T-helper 2 cell treated with Interferon-gamma antibody and Interleukin-4, amounts not matched to agents 5 μg/mL and 100 μg/mL, for 36 hours (primary cell): ENCODE measurements around the gene WAC.

Experiments
- DNase-seq: peaks from one replicate; pipeline ENCODE4 v3.0.0; 2021; ENCODE audit warnings: low spot score
- H3K27ac Mint-ChIP-seq: one replicate; pipeline ENCODE4 v1.8.0; 2021; ENCODE audit warnings: mild to moderate bottlenecking, mixed read lengths
- H3K27me3 Mint-ChIP-seq: one replicate; pipeline ENCODE4 v1.8.0; 2021; ENCODE audit warnings: low read depth, mixed read lengths
- H3K36me3 Mint-ChIP-seq: one replicate; pipeline ENCODE4 v1.8.0; 2021; ENCODE audit warnings: low read depth, mixed read lengths
- H3K4me1 Mint-ChIP-seq: one replicate; pipeline ENCODE4 v1.8.0; 2021; ENCODE audit warnings: low read depth, mixed read lengths
- H3K4me3 Mint-ChIP-seq: one replicate; pipeline ENCODE4 v1.8.0; 2022; ENCODE audit warnings: mild to moderate bottlenecking, moderate library complexity, mixed read lengths
- H3K9me3 Mint-ChIP-seq: one replicate; pipeline ENCODE4 v1.8.0; 2021; ENCODE audit warnings: mixed read lengths

The WAC gene

GRCh38 chr10:28544058-28544457 lies 11.1 kb downstream of the WAC start:
- H3K27me3 Mint-ChIP-seq = no peaks in the 10 kb centered on the region
- H3K4me1 Mint-ChIP-seq = peaks cover 47% of the 10 kb centered on the region
- H3K36me3 Mint-ChIP-seq = peaks cover 53% of the 10 kb centered on the region
- no peak for DNase-seq
- H3K4me3 Mint-ChIP-seq = no peak overlapping the region
- H3K27ac Mint-ChIP-seq = no peak overlapping the region
- no peaks in the 10 kb centered on the region for H3K9me3 Mint-ChIP-seq

GRCh38 chr10:28545967-28546644 lies 13.2 kb downstream of the WAC start:
- Mint-ChIP-seq H3K36me3 (peaks cover 61% of the 10 kb centered on the region), H3K9me3 (no peaks in the 10 kb centered on the region), H3K4me1 (peaks cover 63% of the 10 kb centered on the region), H3K4me3 (peak overlapping the region; percentile 35), H3K27me3 (no peaks in the 10 kb centered on the region), H3K27ac (peak overlapping the region; percentile 86)
- DNase-seq = no peak

GRCh38 chr10:28548781-28549498 lies 16.0 kb downstream of the WAC start:
- H3K27me3 Mint-ChIP-seq = no peaks in the 10 kb centered on the region
- H3K36me3 Mint-ChIP-seq = peaks cover 53% of the 10 kb centered on the region
- no peaks in the 10 kb centered on the region for H3K9me3 Mint-ChIP-seq
- no peak for DNase-seq
- no peak overlapping the region for H3K4me3 Mint-ChIP-seq
- H3K27ac Mint-ChIP-seq = no peak overlapping the region
- peaks cover 61% of the 10 kb centered on the region for H3K4me1 Mint-ChIP-seq

GRCh38 chr10:28551086-28551485 lies 18.2 kb downstream of the WAC start:
- no peak for DNase-seq
- no peak overlapping the region for H3K4me3 Mint-ChIP-seq
- peaks cover 57% of the 10 kb centered on the region for H3K4me1 Mint-ChIP-seq
- H3K36me3 Mint-ChIP-seq = peaks cover 60% of the 10 kb centered on the region
- no peak overlapping the region for H3K27ac Mint-ChIP-seq
- H3K9me3 Mint-ChIP-seq = no peaks in the 10 kb centered on the region
- H3K27me3 Mint-ChIP-seq = no peaks in the 10 kb centered on the region

- DNase-seq = no peak
- peaks cover 66% of the 10 kb centered on the region for H3K36me3 Mint-ChIP-seq
- no peaks in the 10 kb centered on the region for H3K9me3 Mint-ChIP-seq
- H3K4me3 Mint-ChIP-seq = no peak overlapping the region
- no peak overlapping the region for H3K27ac Mint-ChIP-seq
- H3K4me1 Mint-ChIP-seq = peaks cover 56% of the 10 kb centered on the region
- H3K27me3 Mint-ChIP-seq = no peaks in the 10 kb centered on the region
These were observed 19.9 kb downstream of the WAC start for GRCh38 chr10:28552775-28553174.

GRCh38 chr10:28554009-28554408 lies 21.1 kb downstream of the WAC start:
- DNase-seq = no peak
- no peak overlapping the region for H3K4me3 Mint-ChIP-seq
- peaks cover 55% of the 10 kb centered on the region for H3K4me1 Mint-ChIP-seq
- no peak overlapping the region for H3K27ac Mint-ChIP-seq
- peaks cover 70% of the 10 kb centered on the region for H3K36me3 Mint-ChIP-seq
- H3K27me3 Mint-ChIP-seq = no peaks in the 10 kb centered on the region
- H3K9me3 Mint-ChIP-seq = no peaks in the 10 kb centered on the region

- peaks cover 67% of the 10 kb centered on the region for H3K36me3 Mint-ChIP-seq
- no peak overlapping the region for H3K4me3 Mint-ChIP-seq
- no peak for DNase-seq
- H3K9me3 Mint-ChIP-seq = no peaks in the 10 kb centered on the region
- no peaks in the 10 kb centered on the region for H3K27me3 Mint-ChIP-seq
- H3K4me1 Mint-ChIP-seq = peaks cover 52% of the 10 kb centered on the region
- peak overlapping the region; percentile 13 for H3K27ac Mint-ChIP-seq
These were observed 22.0 kb downstream of the WAC start for GRCh38 chr10:28554952-28555351.

- Mint-ChIP-seq H3K4me1 (peaks cover 49% of the 10 kb centered on the region), H3K27ac (no peak overlapping the region), H3K36me3 (peaks cover 67% of the 10 kb centered on the region), H3K4me3 (no peak overlapping the region), H3K9me3 (no peaks in the 10 kb centered on the region), H3K27me3 (no peaks in the 10 kb centered on the region)
- DNase-seq = no peak
These were observed 22.4 kb downstream of the WAC start for GRCh38 chr10:28555358-28555757.

GRCh38 chr10:28556142-28556541 lies 23.2 kb downstream of the WAC start:
- DNase-seq = no peak

GRCh38 chr10:28558186-28558585 lies 25.3 kb downstream of the WAC start:
- Mint-ChIP-seq H3K4me1 (peaks cover 31% of the 10 kb centered on the region), H3K4me3 (no peak overlapping the region), H3K36me3 (peaks cover 70% of the 10 kb centered on the region), H3K27ac (no peak overlapping the region), H3K9me3 (no peaks in the 10 kb centered on the region), H3K27me3 (no peaks in the 10 kb centered on the region)
- DNase-seq = no peak

More at GRCh38 chr10:28556142-28556541, 23.2 kb downstream of the WAC start:
- H3K9me3 Mint-ChIP-seq = no peaks in the 10 kb centered on the region
- no peak overlapping the region for H3K27ac Mint-ChIP-seq
- H3K27me3 Mint-ChIP-seq = no peaks in the 10 kb centered on the region
- peaks cover 44% of the 10 kb centered on the region for H3K4me1 Mint-ChIP-seq
- peaks cover 68% of the 10 kb centered on the region for H3K36me3 Mint-ChIP-seq
- H3K4me3 Mint-ChIP-seq = no peak overlapping the region

GRCh38 chr10:28558923-28559508 lies 26.1 kb downstream of the WAC start:
- H3K9me3 Mint-ChIP-seq = no peaks in the 10 kb centered on the region

GRCh38 chr10:28559618-28560017 lies 26.7 kb downstream of the WAC start:
- Mint-ChIP-seq H3K4me3 (no peak overlapping the region), H3K27ac (no peak overlapping the region), H3K36me3 (peaks cover 67% of the 10 kb centered on the region), H3K27me3 (no peaks in the 10 kb centered on the region), H3K4me1 (peaks cover 32% of the 10 kb centered on the region), H3K9me3 (no peaks in the 10 kb centered on the region)
- no peak for DNase-seq

More at GRCh38 chr10:28558923-28559508, 26.1 kb downstream of the WAC start:
- no peak for DNase-seq
- Mint-ChIP-seq H3K4me1 (peaks cover 30% of the 10 kb centered on the region), H3K27me3 (no peaks in the 10 kb centered on the region), H3K27ac (peak overlapping the region; percentile 26), H3K36me3 (peaks cover 69% of the 10 kb centered on the region), H3K4me3 (no peak overlapping the region)

GRCh38 chr10:28560617-28561016 lies 27.7 kb downstream of the WAC start:
- Mint-ChIP-seq H3K27me3 (no peaks in the 10 kb centered on the region), H3K4me3 (no peak overlapping the region), H3K36me3 (peaks cover 58% of the 10 kb centered on the region), H3K27ac (no peak overlapping the region), H3K4me1 (peaks cover 28% of the 10 kb centered on the region), H3K9me3 (no peaks in the 10 kb centered on the region)
- DNase-seq = no peak

- Mint-ChIP-seq H3K4me3 (no peak overlapping the region), H3K9me3 (no peaks in the 10 kb centered on the region), H3K27me3 (no peaks in the 10 kb centered on the region), H3K4me1 (peaks cover 34% of the 10 kb centered on the region), H3K27ac (no peak overlapping the region), H3K36me3 (peaks cover 59% of the 10 kb centered on the region)
- DNase-seq = no peak
These were observed 28.6 kb downstream of the WAC start for GRCh38 chr10:28561531-28561930.
